OCI-LY1 (cell line): ENCODE data around the gene TIMM22.

Experiments
- EZH2 ChIP-seq: fragments of 200-600 bp; sonication (generic), shearing (Covaris generic); IDR thresholded peaks from 2 replicates; pipeline ENCODE4 v1.8.0; 2017; ENCODE audit warnings: borderline replicate concordance, mixed run types, mild to moderate bottlenecking, antibody characterized with exemption, low read length, moderate library complexity, mixed read lengths
- TF ChIP-seq, protein P1 (sequence below): fragments of 200-600 bp; sonication (generic), shearing (Covaris generic); IDR thresholded peaks from 2 replicates; pipeline ENCODE4 v1.5.1; 2017; ENCODE audit warnings: mild to moderate bottlenecking, antibody characterized with exemption, low read length, moderate library complexity, mixed read lengths

DNA sequence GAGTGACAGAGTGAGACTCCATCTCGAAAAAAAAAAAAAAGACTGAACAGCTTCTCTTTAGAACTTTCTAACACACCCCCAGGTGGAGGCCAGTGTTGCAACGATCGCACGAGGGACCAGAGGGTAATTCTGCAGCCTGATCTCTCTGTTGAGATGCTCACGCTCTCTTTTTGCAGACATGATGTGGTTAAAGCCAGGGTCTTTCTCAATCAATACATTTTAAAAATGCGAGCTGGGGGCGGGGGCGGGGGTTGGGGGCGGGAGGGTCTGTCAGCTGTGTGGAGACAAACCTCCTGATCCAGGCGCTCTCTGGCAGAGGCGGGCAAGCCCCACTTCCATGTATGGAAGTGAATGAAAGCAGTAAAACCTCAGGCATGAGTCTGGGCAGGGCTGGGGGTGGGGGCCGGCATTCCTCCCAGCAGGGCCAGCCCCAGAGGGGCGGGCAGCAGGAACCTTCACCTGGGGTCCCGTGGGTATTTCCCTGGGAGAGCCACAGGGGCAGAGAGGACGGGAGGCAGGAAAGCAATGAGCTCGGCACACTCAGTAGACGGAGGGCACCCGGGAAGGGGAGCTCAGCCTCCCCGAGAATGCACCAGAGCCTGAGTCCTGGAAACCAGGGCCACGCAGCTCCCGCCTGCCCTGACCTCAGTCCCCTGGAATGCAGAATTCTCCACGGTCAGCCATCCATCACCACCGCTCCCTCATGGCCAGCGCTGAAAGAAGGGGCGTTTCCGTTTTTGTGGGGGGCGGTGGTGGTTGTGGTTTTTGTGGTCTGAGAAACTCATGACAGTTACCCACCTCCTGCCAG is 45.4 kb upstream of the TIMM22 start:
- TF ChIP-seq, protein P1, sequence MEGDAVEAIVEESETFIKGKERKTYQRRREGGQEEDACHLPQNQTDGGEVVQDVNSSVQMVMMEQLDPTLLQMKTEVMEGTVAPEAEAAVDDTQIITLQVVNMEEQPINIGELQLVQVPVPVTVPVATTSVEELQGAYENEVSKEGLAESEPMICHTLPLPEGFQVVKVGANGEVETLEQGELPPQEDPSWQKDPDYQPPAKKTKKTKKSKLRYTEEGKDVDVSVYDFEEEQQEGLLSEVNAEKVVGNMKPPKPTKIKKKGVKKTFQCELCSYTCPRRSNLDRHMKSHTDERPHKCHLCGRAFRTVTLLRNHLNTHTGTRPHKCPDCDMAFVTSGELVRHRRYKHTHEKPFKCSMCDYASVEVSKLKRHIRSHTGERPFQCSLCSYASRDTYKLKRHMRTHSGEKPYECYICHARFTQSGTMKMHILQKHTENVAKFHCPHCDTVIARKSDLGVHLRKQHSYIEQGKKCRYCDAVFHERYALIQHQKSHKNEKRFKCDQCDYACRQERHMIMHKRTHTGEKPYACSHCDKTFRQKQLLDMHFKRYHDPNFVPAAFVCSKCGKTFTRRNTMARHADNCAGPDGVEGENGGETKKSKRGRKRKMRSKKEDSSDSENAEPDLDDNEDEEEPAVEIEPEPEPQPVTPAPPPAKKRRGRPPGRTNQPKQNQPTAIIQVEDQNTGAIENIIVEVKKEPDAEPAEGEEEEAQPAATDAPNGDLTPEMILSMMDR = no peak
- TF ChIP-seq EZH2 = no peak
